SK-N-SH treated with all-trans-retinoic acid at 6 μM for 48 hours (cell line): ENCODE data around the gene BCDIN3D.
"Not testable (repeated sequence)": the region's sequence is repeated elsewhere in the genome, so short reads cannot be mapped to it uniquely, and the experiment has no call there.

ENCODE experiments used
- BACH2 ChIP-seq: fragments of 250-450 bp; sonication (Bioruptor Pico); IDR thresholded peaks from 2 replicates; pipeline ENCODE4 v1.9.0; 2021; ENCODE audit warnings: mild to moderate bottlenecking, borderline replicate concordance
- ISL1 ChIP-seq: fragments of 250-450 bp; sonication (Bioruptor Pico); IDR thresholded peaks from 2 replicates; pipeline ENCODE4 v2.1.2; 2022; ENCODE audit warnings: mild to moderate bottlenecking, moderate library complexity
- TOX ChIP-seq: fragments of 250-450 bp; sonication (Bioruptor Pico); IDR thresholded peaks from 2 replicates; pipeline ENCODE4 v1.8.0; 2021; ENCODE audit warnings: mild to moderate bottlenecking, moderate library complexity, borderline replicate concordance
- TF ChIP-seq, protein P1 (sequence below): fragments of 250-450 bp; sonication (Bioruptor Pico); IDR thresholded peaks from 2 replicates; pipeline ENCODE4 v1.8.0; 2021; ENCODE audit warnings: low read depth, mild to moderate bottlenecking, moderate library complexity, borderline replicate concordance
- TF ChIP-seq, protein P2 (sequence below): fragments of 250-450 bp; sonication (Bioruptor Pico); IDR thresholded peaks from 2 replicates; pipeline ENCODE4 v1.5.1; 2020; ENCODE audit warnings: low read depth, mild to moderate bottlenecking, moderate library complexity

DNA sequence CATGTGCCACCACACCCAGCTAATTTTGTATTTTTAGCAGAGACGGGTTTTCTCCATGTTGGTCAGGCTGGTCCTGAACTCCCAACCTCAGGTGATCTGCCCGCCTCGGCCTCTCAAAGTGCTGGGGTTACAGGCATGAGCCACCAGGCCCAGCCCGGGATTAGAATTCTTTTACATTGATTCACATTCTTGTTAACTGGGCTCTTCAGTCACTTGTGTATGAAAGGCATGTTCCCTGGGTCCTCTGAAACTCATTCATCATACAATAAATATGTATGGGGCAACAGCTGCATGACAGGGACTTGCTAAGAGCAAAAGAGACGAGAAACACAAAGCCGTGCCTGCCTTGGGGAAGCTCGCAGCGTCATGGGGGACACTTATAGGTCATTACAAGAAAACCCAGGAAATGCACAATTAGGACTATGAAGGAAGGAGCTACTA is 28.9 kb upstream of the BCDIN3D start:
- not testable (repeated sequence) for TF ChIP-seq TOX; ISL1 (CRISPR knock-in tag); BACH2 (CRISPR knock-in tag)
- TF ChIP-seq, protein P1, sequence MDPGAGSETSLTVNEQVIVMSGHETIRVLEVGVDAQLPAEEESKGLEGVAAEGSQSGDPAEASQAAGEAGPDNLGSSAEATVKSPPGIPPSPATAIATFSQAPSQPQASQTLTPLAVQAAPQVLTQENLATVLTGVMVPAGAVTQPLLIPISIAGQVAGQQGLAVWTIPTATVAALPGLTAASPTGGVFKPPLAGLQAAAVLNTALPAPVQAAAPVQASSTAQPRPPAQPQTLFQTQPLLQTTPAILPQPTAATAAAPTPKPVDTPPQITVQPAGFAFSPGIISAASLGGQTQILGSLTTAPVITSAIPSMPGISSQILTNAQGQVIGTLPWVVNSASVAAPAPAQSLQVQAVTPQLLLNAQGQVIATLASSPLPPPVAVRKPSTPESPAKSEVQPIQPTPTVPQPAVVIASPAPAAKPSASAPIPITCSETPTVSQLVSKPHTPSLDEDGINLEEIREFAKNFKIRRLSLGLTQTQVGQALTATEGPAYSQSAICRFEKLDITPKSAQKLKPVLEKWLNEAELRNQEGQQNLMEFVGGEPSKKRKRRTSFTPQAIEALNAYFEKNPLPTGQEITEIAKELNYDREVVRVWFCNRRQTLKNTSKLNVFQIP (CRISPR knock-in tag) = not testable (repeated sequence)
- TF ChIP-seq, protein P2, sequence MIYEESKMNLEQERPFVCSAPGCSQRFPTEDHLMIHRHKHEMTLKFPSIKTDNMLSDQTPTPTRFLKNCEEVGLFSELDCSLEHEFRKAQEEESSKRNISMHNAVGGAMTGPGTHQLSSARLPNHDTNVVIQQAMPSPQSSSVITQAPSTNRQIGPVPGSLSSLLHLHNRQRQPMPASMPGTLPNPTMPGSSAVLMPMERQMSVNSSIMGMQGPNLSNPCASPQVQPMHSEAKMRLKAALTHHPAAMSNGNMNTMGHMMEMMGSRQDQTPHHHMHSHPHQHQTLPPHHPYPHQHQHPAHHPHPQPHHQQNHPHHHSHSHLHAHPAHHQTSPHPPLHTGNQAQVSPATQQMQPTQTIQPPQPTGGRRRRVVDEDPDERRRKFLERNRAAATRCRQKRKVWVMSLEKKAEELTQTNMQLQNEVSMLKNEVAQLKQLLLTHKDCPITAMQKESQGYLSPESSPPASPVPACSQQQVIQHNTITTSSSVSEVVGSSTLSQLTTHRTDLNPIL (CRISPR knock-in tag) = not testable (repeated sequence)
